Measurements from ENCODE around the gene SPR.

SPR gene

DNA sequence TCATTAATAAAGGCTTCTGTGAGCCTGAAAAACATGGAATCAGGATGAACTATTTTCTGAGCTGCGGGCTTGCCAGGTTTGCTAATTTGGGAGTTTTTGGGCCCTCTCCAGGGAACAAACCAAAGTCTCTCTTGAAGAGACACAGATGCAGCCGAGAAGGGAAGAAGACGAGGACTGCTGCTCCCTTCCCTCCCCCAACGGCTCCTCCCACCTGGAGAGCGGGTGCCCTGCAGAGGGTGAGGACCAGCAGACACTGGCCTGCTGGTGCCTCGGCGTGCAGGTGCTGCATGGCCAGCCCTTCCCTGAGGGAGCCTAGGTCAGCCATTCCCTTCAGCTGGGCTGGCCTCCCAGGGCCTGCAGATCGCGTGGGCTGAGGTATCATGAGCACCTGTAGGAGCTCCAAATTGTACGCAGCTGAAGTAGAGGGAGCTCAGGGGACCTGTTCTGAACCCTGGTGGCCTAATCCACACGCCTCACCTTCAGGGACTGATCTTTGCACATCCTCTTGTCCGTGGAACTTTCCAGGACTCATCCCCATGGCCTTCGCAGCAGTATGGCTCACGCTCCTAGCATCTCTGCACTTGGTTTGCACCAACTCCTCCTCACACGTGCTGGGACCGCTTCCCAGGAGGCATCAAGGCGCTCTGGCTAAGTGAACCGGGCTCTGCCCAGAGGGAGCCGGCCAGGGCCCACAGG is 49.6 kb downstream of the SPR start:
- DNase-seq = no peak
- TF ChIP-seq POLR2A (IDR thresholded peaks at IDR 0.05; ENCODE audit: low read length) (no peak), GATA1 (IDR thresholded peaks at IDR 0.05; ENCODE audit: low read depth, low read length) (no peak)

GRCh38 chr2:72937356-72937669 is 50.1 kb downstream of the SPR start:
- no peak for DNase-seq
- TF ChIP-seq POLR2A (IDR thresholded peaks at IDR 0.05; ENCODE audit: low read length) (no peak), GATA1 (IDR thresholded peaks at IDR 0.05; ENCODE audit: low read depth, low read length) (no peak)

DNA sequence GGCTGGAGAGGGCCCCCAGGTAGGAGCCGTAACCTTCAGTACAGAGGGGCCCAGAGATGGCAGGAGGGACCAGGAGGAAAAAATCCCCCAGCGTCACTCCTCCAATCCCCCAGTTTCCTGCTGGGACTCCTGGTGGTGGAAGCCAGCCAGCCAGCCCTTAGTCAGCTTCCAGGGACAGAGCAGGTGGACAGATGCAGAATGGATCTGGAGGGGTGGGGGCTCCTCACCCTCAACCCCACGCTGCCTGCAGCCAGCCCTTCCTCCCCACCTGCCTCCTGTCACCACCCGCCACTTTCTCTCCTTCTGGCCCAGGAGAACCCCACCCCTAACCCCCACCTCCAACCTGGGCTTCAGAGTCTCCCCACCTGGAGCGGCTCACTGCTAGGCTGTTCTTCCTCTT is 51.2 kb downstream of the SPR start:
- no peak for DNase-seq
- TF ChIP-seq POLR2A (IDR thresholded peaks at IDR 0.05; ENCODE audit: low read length) (no peak), GATA1 (IDR thresholded peaks at IDR 0.05; ENCODE audit: low read depth, low read length) (no peak)

- DNase-seq = no peak
- TF ChIP-seq GATA1 (IDR thresholded peaks at IDR 0.05; ENCODE audit: low read depth, low read length) (no peak), POLR2A (IDR thresholded peaks at IDR 0.05; ENCODE audit: low read length) (no peak)
Observed at GRCh38 chr2:72940361-72940760, 53.2 kb downstream of the SPR start.

DNA sequence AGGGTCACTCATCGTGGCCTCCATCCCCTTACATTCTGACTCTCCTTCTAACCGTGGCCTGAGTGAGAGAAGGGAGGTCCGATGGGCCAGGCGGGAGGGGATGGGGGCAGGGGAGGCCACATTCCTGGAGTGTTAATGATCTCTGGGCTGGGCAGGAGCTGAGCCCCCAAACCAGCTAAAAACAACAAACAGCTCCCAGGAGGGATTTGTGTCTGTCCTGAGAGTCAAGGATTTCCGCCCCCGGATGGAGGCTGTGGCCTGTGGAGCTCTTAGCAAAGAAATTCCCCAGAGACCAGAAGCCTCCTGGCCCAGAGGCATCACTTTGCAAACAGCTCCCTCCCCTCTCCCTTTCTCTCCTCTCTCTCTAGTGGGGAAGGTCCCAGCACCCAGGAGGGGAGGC is 53.6 kb downstream of the SPR start:
- TF ChIP-seq POLR2A (IDR thresholded peaks at IDR 0.05; ENCODE audit: low read length) = no peak
- no peak for TF ChIP-seq GATA1 (IDR thresholded peaks at IDR 0.05; ENCODE audit: low read depth, low read length)
- no peak for DNase-seq

All from erythroblast (primary cell).